Ovary (tissue), 3 donors: ENCODE data around the gene SLC37A4.

Source experiments
- EP300 ChIP-seq: sonication (generic); formaldehyde crosslinking; IDR thresholded peaks from one replicate; pipeline ENCODE4 v1.6.1; 2017; ENCODE audit warnings: antibody characterized with exemption
- POLR2A ChIP-seq: fragments of 450-650 bp; IDR thresholded peaks from one replicate; pipeline ENCODE4 v1.6.1; 2017; ENCODE audit warnings: antibody characterized with exemption, mild to moderate bottlenecking, moderate library complexity
- TF ChIP-seq, protein P1 (sequence below), 3 donors: fragments of 450-650 bp in 2 of 3; fragments of 200-600 bp in 1 of 3; IDR thresholded peaks; one replicate each; pipeline versions ENCODE4 v1.5.1 to v1.8.0; 2016 to 2022; ENCODE audit warnings: antibody characterized with exemption in 3 of 3, mild to moderate bottlenecking in 1 of 3
- donor health status: DM: no; HTN: no; CAD: no.

GRCh38 chr11:119028346-119029068, 2.2 kb downstream of the SLC37A4 start:
- TF ChIP-seq, protein P1, sequence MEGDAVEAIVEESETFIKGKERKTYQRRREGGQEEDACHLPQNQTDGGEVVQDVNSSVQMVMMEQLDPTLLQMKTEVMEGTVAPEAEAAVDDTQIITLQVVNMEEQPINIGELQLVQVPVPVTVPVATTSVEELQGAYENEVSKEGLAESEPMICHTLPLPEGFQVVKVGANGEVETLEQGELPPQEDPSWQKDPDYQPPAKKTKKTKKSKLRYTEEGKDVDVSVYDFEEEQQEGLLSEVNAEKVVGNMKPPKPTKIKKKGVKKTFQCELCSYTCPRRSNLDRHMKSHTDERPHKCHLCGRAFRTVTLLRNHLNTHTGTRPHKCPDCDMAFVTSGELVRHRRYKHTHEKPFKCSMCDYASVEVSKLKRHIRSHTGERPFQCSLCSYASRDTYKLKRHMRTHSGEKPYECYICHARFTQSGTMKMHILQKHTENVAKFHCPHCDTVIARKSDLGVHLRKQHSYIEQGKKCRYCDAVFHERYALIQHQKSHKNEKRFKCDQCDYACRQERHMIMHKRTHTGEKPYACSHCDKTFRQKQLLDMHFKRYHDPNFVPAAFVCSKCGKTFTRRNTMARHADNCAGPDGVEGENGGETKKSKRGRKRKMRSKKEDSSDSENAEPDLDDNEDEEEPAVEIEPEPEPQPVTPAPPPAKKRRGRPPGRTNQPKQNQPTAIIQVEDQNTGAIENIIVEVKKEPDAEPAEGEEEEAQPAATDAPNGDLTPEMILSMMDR (IDR thresholded peaks at IDR 0.05) = no peak
- TF ChIP-seq EP300 = no peak
- no peak for TF ChIP-seq POLR2A
